Stimulated activated CD4-positive, alpha-beta T cell treated with anti-CD3 and anti-CD28 coated beads, Interleukin-15, amount 100 ng/mL, for 24 hours (primary cell): Measurements from ENCODE around the gene CETN1.

ENCODE experiments used
- DNase-seq: peaks from one replicate; pipeline ENCODE4 v3.0.0-alpha.2; 2020

Gene CETN1

DNA sequence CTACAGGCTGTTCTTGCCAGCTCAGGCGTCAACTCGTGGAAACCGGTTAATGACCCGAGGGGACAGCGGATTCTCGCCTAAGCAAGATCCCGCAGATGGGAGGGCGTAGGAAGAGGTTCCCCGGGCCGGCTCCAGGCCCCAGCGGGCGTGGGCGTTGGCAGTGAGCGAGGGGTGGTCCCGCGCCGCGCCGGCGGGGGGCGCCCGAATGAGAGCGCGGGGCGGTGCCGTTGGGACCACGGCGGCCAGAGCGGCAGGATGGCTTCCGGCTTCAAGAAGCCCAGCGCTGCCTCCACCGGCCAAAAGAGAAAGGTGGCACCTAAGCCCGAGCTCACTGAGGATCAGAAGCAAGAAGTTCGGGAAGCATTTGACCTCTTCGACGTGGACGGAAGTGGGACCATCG lies at the start of gene CETN1:
TSS of gene CETN1 (plus strand) at position 227 of the 400 bp plus-strand sequence. CDS start at position 256, 29 bp downstream.
- no peak for DNase-seq

GRCh38 chr18:532018-532417 lies 48.2 kb upstream of the CETN1 start:
- no peak for DNase-seq

GRCh38 chr18:532632-533031 lies 47.5 kb upstream of the CETN1 start:
- no peak for DNase-seq

DNA sequence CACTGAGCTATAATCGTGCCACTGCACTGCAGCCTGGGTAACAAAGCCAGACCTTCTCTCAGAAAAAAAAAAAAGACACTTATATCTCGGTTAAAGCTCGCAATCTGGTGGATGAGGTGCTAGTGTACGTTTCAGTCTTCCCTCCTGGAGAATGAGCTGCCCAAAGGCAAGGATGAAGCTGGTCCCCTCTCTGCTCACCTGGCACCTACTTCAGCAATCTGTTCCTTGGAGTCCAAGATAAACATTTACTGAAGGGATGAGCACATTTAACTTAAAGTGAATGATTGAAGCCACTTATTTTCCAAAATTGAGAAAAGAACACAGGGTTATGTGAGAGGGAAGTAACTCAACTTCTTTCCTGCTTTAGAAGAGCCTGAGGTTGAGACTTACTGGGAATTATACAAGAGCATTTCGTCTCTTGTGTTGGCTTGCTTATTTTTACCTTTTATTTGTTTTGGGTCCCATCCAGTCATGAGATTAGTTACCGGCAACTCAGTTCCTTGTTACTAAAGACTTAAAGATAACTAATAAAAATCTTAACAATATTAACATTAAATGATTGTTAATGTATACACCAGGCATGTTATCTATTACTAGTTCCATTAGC lies 46.1 kb upstream of the CETN1 start:
- no peak for DNase-seq

DNA sequence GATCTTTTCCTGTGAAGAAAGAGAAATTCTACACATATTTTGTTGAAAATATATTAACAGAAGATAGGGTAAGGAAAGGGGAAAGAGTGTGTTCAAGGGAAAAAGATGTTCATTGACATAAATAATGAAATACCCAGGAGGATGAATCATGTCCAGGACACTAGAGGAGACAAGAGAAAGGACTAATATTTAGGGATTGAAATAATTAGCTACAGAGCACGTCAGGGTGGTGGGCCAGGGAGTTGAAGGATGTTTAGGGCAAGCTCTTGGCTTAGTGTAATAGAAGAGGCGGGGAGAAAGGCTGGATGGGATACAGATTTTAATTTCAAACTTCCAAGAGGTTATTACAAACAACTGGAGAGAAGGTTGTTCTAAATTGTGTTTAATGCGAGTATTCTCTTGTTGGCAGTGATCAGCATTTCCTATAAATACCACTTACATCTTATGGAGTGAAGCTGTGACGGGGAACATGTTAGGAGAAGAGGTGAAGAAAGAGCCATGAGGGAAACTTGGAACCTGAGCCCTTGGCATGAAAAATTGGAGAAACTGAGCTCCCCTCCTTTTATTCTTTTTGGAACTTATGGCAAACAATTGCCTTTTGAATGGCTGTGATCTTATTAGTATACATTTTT lies 36.6 kb upstream of the CETN1 start:
- no peak for DNase-seq

- no peak for DNase-seq
These were observed 30.2 kb upstream of the CETN1 start for GRCh38 chr18:549967-550366.

DNA sequence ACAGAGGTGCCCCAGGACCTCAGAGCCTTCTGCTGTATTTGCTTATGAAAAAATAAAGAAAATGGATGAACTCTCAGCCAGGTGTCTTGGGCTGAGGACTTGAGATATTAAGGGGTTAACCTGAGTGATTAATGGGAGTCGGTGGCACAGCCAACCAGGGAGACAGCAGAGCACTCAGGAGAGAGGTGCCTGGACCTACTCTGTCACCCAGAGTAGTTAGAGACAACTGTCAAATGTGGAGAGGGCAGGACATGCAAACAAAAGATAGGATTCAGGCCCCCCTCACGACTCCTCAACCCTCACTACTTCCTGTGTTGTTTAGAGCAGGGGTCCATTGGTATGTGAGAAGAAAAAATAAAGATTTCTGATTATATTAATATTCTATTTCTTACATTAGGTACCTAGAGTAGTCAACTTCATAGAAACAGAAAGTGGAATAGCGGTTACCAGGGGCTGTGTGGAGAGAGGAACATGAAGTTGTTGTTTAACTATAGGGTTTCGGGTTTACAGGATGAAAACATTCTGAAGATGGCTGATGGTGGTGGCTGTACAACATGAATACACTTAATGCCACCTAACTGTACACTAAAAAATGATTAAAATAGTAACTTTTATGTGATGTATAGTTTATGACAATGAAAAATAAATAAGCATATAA lies 28.6 kb upstream of the CETN1 start:
- no peak for DNase-seq

DNA sequence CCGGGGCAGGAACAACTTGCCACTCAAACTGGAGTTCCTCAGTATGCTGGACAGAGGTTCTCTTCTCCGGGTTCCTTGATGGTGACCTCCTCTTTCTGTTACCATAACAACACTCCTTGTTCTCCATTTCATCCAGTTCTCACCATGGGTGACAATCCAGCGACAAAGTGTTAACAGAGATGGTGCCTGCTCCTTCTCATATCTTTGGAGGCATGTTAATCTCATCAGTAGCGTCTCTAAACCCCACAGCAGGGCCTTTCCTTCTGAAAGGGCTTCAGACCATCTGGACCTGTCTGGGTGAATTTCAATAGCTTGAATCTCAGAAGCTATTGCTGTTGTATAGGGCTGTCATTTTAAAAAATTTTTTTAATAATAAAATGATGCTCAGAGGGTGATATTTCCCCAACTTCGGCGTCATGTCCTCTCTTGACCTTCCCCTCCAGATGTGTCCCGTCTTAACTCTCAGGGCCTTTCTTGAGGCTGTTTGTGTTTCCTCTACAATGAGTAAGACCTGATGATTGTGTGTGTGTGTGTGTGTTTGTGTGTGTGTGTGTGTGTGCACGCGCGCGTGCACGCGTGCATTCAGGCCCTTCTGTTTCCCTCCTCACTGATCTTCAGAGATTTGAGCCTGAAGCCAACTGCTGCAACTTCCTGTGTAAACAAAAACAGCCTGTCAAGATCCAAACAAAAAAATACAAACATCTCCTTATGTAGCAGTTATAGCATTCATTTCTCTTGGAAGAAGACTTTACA lies 24.3 kb upstream of the CETN1 start:
- DNase-seq: no peak

GRCh38 chr18:564708-565561 lies 15.2 kb upstream of the CETN1 start:
- DNase-seq: no peak

- DNase-seq: no peak
These were observed 14.6 kb upstream of the CETN1 start for GRCh38 chr18:565562-566061.

- DNase-seq: no peak
These were observed 13.1 kb upstream of the CETN1 start for GRCh38 chr18:567122-567521.

DNA sequence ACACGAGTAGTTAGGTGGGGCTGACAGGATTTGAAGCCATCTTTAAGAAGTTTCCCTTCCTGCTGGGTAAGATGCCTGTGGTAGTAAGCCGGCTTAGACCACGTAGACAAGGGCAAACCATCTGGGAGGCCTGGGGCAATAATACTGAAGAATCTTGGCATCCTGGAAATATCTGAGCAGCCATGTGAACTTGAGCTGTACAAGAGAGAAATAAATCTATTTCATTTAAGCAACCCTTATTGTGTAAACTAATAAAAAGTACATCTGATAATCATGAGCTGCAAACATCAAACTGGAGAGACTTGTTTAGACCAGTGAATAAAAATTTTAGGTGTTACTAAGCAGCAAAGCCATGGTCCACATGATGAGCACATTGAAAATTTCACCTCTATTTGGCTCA lies 11.4 kb upstream of the CETN1 start:
- DNase-seq: no peak

DNA sequence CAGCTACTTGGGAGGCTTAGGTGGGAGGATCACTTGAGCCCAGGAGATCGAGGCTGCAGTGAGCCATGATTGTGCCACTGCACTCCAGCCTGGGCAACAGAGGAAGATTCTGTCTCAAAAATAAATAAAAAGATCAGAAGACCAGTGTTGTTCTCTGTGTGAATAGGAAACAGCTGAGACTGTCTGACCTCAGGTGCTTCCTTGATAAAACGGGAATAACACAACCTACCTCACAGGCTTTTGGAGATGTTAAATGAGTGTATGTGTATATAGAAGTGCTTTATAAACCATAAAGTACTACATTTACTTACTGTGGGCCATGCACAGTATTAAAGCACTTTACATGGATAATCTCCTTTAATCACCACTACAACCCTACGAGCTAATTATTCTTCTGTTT lies 9.9 kb upstream of the CETN1 start:
- no peak for DNase-seq

- DNase-seq: no peak
These were observed 9.5 kb upstream of the CETN1 start for GRCh38 chr18:570697-571096.

DNA sequence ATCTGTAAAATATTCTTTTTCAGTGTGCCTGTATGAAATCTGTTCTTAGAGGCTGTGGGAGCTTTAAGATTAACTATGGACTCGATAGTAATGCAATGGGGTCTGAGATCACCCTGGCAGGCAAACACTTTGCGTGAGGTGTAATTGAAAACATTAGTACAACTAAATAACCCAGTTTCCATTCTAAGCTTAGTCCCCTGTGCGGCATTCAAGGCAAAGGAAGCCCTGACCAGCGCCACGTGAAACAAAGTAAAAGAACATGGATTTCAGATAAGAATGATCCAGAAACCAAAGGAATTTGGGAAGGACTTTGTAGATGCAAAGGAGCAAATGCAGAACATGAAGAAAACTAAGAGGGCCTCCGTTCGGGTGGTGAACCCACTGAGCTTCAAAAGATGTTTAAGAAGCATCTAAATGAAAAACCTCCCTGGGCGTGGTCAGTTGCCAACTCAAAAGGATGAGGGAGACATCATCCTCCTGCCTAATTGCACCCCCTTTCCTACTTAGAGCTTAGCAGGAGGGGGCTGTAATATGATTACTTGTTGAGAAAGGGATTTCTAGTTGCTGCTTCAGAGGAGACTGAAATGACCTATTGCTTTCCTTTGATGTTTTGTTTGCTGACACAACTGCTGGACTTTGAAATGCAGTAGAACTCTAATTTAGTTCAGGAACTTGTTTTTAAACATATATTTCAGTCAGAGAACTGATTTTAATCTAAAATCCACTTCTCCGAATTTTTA lies 7.9 kb upstream of the CETN1 start:
- no peak for DNase-seq

DNA sequence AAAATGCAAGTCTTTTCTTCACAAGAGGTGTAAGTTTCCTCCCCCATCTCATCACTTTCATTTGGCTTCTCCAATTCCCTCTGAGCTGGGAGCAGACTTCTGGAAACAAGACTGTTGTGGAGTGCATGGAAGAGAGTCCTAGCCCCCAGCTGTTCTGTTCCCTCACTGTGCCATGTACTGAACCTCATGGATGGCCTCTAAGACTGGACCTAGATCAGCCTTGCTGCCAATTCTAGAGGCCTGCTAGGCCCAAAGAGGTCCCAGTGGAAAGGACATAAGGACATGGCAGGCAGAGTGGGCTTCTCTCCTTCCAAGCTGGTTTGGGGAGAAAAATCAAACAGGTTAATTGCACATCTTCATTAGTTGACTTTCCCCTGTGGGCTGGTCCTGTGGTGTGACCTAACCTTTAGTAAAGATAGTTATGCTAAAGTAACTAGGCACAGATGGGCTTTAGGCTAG lies 7.3 kb upstream of the CETN1 start:
- no peak for DNase-seq

- no peak for DNase-seq
These were observed 6.8 kb upstream of the CETN1 start for GRCh38 chr18:573385-573784.

DNA sequence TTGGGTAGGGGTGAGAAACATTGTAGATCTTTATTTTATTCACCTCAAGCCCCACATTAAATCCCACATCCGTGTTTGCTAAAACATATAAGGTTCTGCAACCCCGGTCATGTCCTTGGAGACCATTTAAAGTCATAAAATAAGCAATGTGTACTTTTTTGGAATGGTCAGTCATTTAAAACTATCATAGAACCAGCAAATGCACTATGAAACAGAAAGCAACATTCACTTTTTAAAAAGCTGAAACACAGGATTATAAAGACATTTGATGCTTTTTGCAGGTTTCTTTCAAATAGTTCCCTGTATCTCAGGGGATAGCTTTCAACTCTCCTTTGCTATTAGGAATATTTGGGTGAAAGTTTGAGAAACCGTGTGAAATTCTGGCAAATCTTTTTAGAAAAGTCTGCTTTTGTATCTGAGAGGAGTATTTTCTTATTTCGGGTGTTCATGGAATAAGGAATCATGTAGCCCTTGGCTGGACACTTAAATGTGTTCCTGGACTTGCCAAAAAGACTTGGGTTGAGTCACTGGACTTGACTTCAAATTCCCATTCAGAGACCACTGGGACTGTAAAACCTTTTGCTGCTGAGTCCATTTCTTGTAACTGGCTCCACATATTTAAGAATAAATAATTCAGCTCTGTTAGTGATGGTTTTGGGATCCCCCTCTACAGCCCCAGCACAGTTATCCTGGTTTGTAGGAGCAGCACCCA lies 5.9 kb upstream of the CETN1 start:
- no peak for DNase-seq

- DNase-seq: no peak
These were observed 5.1 kb upstream of the CETN1 start for GRCh38 chr18:574865-575645.

DNA sequence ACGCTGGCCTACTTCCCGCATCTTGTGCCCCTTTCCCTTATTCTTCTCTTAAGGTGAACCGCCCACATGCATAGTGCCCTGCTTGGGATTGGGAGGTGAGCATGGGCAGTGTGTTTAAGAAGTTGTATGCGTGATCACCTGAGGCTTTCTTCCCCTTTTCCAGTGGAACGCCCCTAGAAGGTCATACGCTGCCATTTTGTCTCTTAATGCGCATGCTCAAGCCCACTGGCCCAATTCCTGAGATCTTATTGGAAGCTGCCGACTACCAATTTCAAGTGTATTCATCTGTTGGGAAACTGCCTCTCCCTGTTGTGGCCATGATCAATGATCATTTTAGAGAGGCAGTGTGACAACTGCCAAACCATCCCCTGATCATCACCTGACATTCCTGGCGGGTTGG lies 3.3 kb upstream of the CETN1 start:
- no peak for DNase-seq
